BLaER1 (cell line): ENCODE measurements around the gene CYB561D1.
A peak's percentile ranks its signal among the peaks of the same experiment; 100 is the strongest.

Experiments
- H3K27ac ChIP-seq: shearing (Covaris generic); formaldehyde crosslinking; 2 replicates; pipeline ENCODE4 v1.8.1; 2022
- H3K27me3 ChIP-seq: shearing (Covaris generic); formaldehyde crosslinking; 2 replicates; pipeline ENCODE4 v1.8.1; 2022
- H3K36me3 ChIP-seq: shearing (Covaris generic); formaldehyde crosslinking; 2 replicates; pipeline ENCODE4 v1.8.1; 2022
- H3K4me1 ChIP-seq: shearing (Covaris generic); formaldehyde crosslinking; 2 replicates; pipeline ENCODE4 v1.8.1; 2022
- H3K4me2 ChIP-seq: shearing (Covaris generic); formaldehyde crosslinking; 2 replicates; pipeline ENCODE4 v1.8.1; 2022
- H3K4me3 ChIP-seq: shearing (Covaris generic); formaldehyde crosslinking; 2 replicates; pipeline ENCODE4 v1.8.1; 2022
- H3K9ac ChIP-seq: shearing (Covaris generic); formaldehyde crosslinking; 2 replicates; pipeline ENCODE4 v1.8.1; 2022
- H3K9me3 ChIP-seq: shearing (Covaris generic); formaldehyde crosslinking; 2 replicates; pipeline ENCODE4 v1.8.1; 2022
- H4K20me1 ChIP-seq: shearing (Covaris generic); formaldehyde crosslinking; 2 replicates; pipeline ENCODE4 v1.8.1; 2022
- Cebpa-rat ChIP-seq: shearing (Covaris generic); IDR thresholded peaks from 2 replicates; pipeline ENCODE4 v1.8.1; 2022

CYB561D1 gene

GRCh38 chr1:109479311-109479710, 14.6 kb upstream of the CYB561D1 start:
- H3K9ac ChIP-seq: no peak overlapping the region
- no peak overlapping the region for H3K27ac ChIP-seq
- H3K9me3 ChIP-seq: no peaks in the 10 kb centered on the region
- no peak overlapping the region for H3K4me3 ChIP-seq
- H4K20me1 ChIP-seq: no peaks in the 10 kb centered on the region
- H3K4me1 ChIP-seq: peaks cover 6% of the 10 kb centered on the region
- no peaks in the 10 kb centered on the region for H3K36me3 ChIP-seq
- no peaks in the 10 kb centered on the region for H3K27me3 ChIP-seq
- no peak overlapping the region for H3K4me2 ChIP-seq
- TF ChIP-seq Cebpa-rat: no peak

DNA sequence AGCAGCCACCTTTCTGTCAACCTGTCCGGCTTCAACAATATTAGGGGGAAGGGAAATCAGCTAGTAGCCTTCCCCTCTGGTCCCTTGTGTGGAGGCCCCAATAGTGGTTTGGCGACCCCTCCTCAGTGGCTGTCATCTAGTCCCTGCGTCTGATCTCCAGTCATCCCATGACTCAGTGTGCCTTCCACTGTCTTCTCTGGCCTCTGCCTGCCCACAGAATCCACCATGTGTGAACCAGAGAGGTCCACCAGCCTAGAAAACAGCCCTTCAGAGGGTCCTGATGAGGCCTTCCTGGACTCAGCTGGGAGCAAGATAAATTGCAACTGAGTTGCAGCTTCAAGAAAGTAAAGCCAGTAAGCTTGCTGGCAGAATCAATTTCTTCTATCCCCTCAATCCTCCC, 14.0 kb upstream of the CYB561D1 start:
- Histone ChIP-seq H3K9ac (no peak overlapping the region), H3K36me3 (no peaks in the 10 kb centered on the region), H3K9me3 (no peaks in the 10 kb centered on the region), H3K4me3 (no peak overlapping the region), H4K20me1 (no peaks in the 10 kb centered on the region), H3K27me3 (no peaks in the 10 kb centered on the region), H3K4me2 (no peak overlapping the region), H3K27ac (no peak overlapping the region), H3K4me1 (peaks cover 12% of the 10 kb centered on the region)
- TF ChIP-seq Cebpa-rat: no peak

GRCh38 chr1:109481646-109482045, 12.2 kb upstream of the CYB561D1 start:
- Histone ChIP-seq H3K4me3 (no peak overlapping the region), H3K27me3 (no peaks in the 10 kb centered on the region), H3K36me3 (peaks cover 12% of the 10 kb centered on the region), H3K4me2 (no peak overlapping the region), H3K9ac (no peak overlapping the region), H3K9me3 (no peaks in the 10 kb centered on the region), H3K4me1 (peaks cover 24% of the 10 kb centered on the region), H3K27ac (no peak overlapping the region), H4K20me1 (no peaks in the 10 kb centered on the region)
- TF ChIP-seq Cebpa-rat: no peak

- Histone ChIP-seq H3K27me3 (no peaks in the 10 kb centered on the region), H4K20me1 (no peaks in the 10 kb centered on the region), H3K9ac (no peak overlapping the region), H3K9me3 (no peaks in the 10 kb centered on the region), H3K4me2 (no peak overlapping the region), H3K36me3 (peaks cover 18% of the 10 kb centered on the region), H3K4me1 (peaks cover 24% of the 10 kb centered on the region), H3K27ac (no peak overlapping the region), H3K4me3 (no peak overlapping the region)
- TF ChIP-seq Cebpa-rat: no peak
Measured at GRCh38 chr1:109482242-109482641, 11.7 kb upstream of the CYB561D1 start.

DNA sequence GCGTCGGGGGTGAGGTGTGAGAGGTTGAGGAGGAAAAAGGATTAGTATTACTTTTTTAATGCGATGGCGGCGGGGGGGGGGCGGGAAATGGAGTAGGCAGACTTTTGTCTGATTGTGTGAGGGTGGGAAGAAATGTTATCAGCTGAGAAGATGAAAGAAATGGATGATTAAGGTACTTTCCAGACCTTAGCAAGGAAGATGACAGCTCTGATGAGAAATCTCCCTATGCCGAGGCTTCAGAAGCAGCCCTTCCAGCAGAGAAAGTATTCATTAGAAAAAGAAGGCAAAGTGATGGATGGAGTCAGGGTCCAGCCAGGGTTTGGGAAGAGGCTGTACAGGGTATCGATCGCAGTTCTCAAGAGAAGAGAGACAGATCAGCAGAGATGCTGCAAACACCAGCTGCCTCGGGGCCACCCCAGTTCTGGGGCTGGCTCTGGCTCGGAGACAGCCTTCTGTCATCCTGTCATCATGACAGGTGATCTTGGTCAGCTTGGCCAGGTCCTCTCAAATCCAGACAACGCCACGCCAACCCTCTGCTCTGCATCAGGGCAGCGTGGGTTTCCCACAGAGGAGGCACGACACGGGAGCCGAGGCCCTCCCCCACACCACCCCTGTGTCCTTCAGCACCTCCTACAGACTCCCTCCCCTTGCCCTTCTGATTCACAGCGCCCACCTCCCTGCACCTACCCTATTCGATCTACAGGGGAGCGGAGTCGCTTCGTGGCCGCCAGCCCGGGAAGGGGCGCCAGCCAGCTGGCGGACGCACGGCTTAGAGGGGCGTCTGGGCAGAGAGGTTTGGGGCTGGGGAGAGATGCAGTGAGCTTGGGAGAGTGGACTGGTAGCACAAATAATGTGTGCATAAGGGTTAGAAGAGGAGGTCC, 10.9 kb upstream of the CYB561D1 start:
- H3K4me3 ChIP-seq: peak overlapping the region; percentile 81
- H3K36me3 ChIP-seq: peaks cover 25% of the 10 kb centered on the region
- no peaks in the 10 kb centered on the region for H4K20me1 ChIP-seq
- no peaks in the 10 kb centered on the region for H3K27me3 ChIP-seq
- no peak for TF ChIP-seq Cebpa-rat
- peaks cover 24% of the 10 kb centered on the region for H3K4me1 ChIP-seq
- H3K4me2 ChIP-seq: peak overlapping the region; percentile 93
- no peaks in the 10 kb centered on the region for H3K9me3 ChIP-seq
- H3K27ac ChIP-seq: no peak overlapping the region
- peak overlapping the region; percentile 56 for H3K9ac ChIP-seq

- Histone ChIP-seq H3K4me2 (peak within 1 kb of the TSS; percentile 99), H3K27ac (peak within 1 kb of the TSS; percentile 99), H3K27me3 (no peaks in the 10 kb centered on the region), H4K20me1 (no peaks in the 10 kb centered on the region), H3K4me1 (peaks cover 31% of the 10 kb centered on the region), H3K36me3 (peaks cover 34% of the 10 kb centered on the region), H3K4me3 (peak within 1 kb of the TSS; percentile 81), H3K9ac (peak within 1 kb of the TSS; percentile 99), H3K9me3 (no peaks in the 10 kb centered on the region)
- TF ChIP-seq Cebpa-rat: no peak
Measured at GRCh38 chr1:109483672-109484518, 10.0 kb upstream of the CYB561D1 start, which contains the start of gene ATXN7L2. Gene ATXN7L2, plus strand, starts transcription at chr1:109483905. Its CDS starts 49 bp downstream, at chr1:109483954.

- H3K27me3 ChIP-seq: no peaks in the 10 kb centered on the region
- H3K4me2 ChIP-seq: peak overlapping the region; percentile 99
- peaks cover 37% of the 10 kb centered on the region for H3K4me1 ChIP-seq
- peak overlapping the region; percentile 99 for H3K9ac ChIP-seq
- H3K27ac ChIP-seq: peak overlapping the region; percentile 99
- H4K20me1 ChIP-seq: no peaks in the 10 kb centered on the region
- TF ChIP-seq Cebpa-rat: no peak
- H3K4me3 ChIP-seq: peak overlapping the region; percentile 81
- peaks cover 40% of the 10 kb centered on the region for H3K36me3 ChIP-seq
- no peaks in the 10 kb centered on the region for H3K9me3 ChIP-seq
Measured at GRCh38 chr1:109484519-109484975, 9.3 kb upstream of the CYB561D1 start.

GRCh38 chr1:109485001-109485400, 8.9 kb upstream of the CYB561D1 start:
- Histone ChIP-seq H3K4me1 (peaks cover 42% of the 10 kb centered on the region), H3K9me3 (no peaks in the 10 kb centered on the region), H3K36me3 (peaks cover 43% of the 10 kb centered on the region), H3K27me3 (no peaks in the 10 kb centered on the region), H3K4me3 (peak overlapping the region; percentile 81), H3K27ac (peak overlapping the region; percentile 99), H3K4me2 (peak overlapping the region; percentile 99), H4K20me1 (no peaks in the 10 kb centered on the region), H3K9ac (peak overlapping the region; percentile 99)
- TF ChIP-seq Cebpa-rat: no peak

GRCh38 chr1:109487261-109487660, 6.6 kb upstream of the CYB561D1 start:
- Histone ChIP-seq H3K27ac (no peak overlapping the region), H3K27me3 (no peaks in the 10 kb centered on the region), H3K9me3 (no peaks in the 10 kb centered on the region), H3K9ac (no peak overlapping the region), H3K4me2 (no peak overlapping the region), H3K4me3 (no peak overlapping the region), H4K20me1 (no peaks in the 10 kb centered on the region), H3K36me3 (peaks cover 64% of the 10 kb centered on the region), H3K4me1 (peaks cover 46% of the 10 kb centered on the region)
- no peak for TF ChIP-seq Cebpa-rat
